C4-2B (cell line): ENCODE measurements around the gene DPP6.

Source experiments
- CTCF ChIP-seq: fragments of 450-650 bp; conservative IDR thresholded peaks from 2 replicates; pipeline ENCODE4 v1.5.1; 2017; ENCODE audit warnings: mild to moderate bottlenecking
- ZFX ChIP-seq: fragments of 450-650 bp; IDR thresholded peaks from 2 replicates; pipeline ENCODE4 v1.6.1; 2017

DNA sequence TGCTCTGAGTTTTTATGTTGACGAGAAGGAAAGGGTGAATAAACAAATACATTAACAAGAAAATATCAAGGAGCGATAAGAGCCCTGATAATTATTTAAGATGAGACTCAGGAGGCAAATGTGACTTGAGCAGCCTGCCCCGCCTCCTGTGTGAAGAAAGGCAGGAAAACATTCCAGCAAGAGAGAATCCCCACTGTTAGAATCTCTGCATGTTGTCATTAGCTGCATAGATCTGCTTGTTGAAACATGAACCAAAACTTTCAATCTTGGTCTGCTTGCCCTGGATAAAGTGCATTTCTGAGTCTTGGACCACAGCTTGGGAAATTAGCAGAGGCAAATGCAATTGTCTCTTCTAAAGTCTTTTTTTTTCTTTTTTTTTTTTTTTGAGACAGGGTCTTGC lies 120.0 kb downstream of the DPP6 start:
- TF ChIP-seq CTCF (no peak), ZFX (no peak)
